Stimulated activated CD4-positive, alpha-beta T cell treated with anti-CD3 and anti-CD28 coated beads, Interleukin-4, amount 100 ng/mL, for 24 hours (primary cell): Measurements from ENCODE around the gene RFX1.
A peak's percentile ranks its signal among the peaks of the same experiment; 100 is the strongest.
"Not testable (repeated sequence)": the region's sequence is repeated elsewhere in the genome, so short reads cannot be mapped to it uniquely, and the experiment has no call there.

Source experiments
- DNase-seq: peaks from one replicate; pipeline ENCODE4 v3.0.0-alpha.2; 2020

Gene RFX1

DNA sequence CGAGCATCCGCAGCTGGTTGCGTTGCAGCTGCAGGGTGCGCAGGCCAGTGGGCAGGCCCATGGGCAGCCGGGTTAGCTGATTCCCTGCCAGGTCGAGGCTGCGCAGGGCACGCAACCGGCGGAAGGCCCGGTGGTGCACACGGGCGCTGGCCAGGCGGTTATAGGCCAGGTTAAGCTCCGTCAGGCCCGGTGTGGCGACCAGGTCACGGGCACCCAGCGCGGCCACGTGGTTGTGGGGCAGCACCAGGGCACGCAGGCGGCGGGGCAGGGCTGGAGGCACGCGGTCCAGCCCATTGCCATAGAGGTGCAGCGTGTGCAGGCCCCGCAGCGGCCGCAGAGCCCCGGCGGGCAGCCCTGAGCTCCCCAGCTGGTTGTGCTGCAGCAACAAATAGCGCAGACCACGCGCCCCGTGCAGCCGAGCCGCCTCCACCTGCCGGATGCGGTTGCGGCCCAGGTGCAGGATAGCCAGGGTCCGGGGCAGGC is 73.2 kb downstream of the RFX1 start:
- no peak for DNase-seq

- DNase-seq = no peak
These were observed 73.9 kb downstream of the RFX1 start for GRCh38 chr19:13932149-13932637.

DNA sequence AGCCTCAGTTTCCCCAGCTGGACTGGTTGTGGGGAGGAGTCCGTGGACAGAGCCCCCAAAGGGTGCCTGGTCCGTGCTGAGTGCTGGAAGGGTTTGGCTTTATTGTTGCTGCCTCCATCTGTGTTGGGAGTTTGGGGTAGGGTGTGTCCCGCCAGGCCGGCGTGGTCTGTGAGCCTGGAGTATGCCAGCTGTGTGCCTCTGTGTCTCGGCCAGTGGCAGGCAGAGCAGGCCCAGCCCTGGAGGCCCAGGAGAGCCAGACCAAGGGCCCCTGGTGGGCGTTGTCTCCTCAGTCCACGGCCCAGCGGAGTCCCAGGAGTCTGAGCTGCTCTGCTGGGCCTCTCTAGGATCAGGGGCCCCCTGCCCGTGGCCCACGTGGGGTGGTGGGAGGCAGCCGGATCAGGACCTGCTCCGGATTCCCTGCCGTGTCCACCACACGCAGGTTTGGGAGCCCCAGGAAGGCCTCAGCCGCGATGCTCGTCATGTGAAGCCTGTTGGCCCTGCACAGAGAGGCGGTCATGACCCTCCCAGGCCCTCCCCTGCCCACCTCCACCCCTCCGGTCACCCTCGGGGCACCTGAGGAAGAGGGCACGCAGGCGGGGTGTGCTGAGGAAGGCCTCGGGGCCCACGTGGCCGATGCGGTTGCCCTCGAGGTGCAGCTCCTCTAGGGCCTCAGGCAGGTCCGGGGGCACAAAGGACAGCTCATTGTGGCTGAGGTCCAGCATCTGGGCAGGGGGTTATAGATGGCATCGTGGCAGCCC is 74.5 kb downstream of the RFX1 start:
- no peak for DNase-seq

DNA sequence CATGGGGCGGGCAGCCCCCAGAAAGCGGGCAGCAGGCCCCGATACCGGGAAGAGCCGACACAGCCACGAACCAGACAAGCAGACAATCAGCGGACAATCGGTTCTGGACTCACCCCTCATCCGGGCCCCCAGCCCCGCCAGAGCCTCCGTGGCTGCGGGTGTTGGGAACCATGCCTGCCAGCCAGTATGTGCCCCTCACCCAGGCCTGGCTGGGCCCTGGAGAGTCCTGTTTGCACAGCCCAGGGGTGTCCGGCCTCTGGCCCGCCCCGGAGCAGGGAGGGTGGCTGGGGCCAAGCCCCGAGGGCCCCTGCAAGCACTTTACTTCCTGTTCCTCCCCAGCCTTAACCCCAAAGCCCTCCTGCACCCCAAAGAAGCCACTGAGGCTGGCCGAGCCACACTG is 75.7 kb downstream of the RFX1 start:
- no peak for DNase-seq

DNA sequence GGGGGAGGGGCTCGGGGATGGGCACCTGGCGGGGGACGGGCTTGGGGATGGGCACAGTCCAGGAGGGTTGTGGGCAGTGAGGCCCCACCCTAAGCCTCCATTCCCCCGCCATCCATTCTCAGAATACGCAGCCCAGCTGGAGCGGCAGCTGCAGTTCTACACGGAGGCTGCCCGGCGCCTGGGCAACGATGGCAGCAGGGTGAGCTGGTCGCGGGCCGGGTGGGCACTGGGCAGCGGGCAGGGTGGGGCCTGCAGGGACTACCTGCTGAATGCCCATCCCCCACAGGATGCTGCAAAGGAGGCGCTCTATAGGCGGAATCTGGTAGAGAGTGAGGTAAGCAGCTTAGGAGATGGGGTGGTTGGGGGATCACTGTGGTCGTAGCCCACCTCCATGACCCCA is 76.2 kb downstream of the RFX1 start:
- DNase-seq = no peak

DNA sequence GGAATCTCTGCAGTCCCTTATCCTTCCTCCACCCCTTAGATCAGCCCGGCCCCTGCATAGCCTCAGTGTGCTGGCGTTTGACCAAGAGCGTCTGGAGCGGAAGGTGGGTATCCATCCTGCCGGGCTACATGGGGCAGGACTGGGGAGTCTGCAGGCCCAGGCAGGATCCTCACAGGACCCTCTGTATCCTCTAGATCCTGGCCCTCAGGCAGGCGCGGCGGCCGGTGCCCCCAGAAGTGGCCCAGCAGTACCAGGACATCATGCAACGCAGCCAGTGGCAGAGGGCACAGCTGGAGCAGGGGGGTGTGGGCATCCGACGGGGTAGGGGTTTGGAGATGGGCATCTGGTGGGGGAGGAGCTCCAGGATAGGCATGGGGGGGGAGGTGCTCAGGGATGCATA is 76.8 kb downstream of the RFX1 start:
- no peak for DNase-seq

DNA sequence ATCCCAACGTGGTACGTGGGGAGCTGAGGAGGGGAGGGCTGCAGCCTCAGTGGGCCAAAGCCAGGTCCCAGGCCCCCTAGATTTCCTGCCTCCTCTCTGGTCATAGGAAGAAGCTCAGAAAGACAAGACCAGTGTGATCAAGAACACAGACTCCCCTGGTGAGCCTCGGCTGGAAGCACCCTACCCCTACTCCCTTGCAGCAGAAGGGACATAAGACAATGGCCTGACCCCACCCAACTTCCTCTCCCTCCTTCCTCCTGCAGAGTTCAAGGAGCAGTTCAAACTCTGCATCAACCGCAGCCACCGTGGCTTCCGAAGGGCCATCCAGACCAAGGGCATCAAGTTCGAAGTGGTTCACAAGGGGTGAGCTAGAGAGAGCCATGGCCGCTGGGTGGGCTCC is 79.4 kb downstream of the RFX1 start:
- no peak for DNase-seq

DNA sequence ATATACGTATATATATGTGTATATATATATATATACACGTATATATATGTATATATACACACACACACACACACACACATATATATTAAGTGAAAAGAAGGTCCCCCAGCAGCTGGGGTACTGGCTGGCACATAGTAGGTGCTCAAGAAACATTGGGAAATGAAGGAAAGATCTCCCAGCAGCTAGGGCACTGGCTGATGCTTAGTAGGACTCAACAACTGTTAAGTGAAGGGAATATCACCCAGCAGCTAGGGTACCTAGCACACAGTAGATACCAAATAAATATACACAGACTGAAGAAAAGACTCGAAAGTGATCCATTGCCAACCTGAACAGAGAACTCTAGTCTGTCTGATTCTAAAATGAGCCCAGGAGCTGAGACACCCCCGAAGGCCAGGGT is 80.1 kb downstream of the RFX1 start:
- no peak for DNase-seq

- DNase-seq = no peak
These were observed 82.7 kb downstream of the RFX1 start for GRCh38 chr19:13923194-13923987.

- DNase-seq = not testable (repeated sequence)
These were observed 84.0 kb downstream of the RFX1 start for GRCh38 chr19:13922118-13922517.

GRCh38 chr19:13920940-13921747 is 85.0 kb downstream of the RFX1 start:
- DNase-seq = peak; percentile 18

- no peak for DNase-seq
These were observed 85.6 kb downstream of the RFX1 start for GRCh38 chr19:13920524-13920923.

DNA sequence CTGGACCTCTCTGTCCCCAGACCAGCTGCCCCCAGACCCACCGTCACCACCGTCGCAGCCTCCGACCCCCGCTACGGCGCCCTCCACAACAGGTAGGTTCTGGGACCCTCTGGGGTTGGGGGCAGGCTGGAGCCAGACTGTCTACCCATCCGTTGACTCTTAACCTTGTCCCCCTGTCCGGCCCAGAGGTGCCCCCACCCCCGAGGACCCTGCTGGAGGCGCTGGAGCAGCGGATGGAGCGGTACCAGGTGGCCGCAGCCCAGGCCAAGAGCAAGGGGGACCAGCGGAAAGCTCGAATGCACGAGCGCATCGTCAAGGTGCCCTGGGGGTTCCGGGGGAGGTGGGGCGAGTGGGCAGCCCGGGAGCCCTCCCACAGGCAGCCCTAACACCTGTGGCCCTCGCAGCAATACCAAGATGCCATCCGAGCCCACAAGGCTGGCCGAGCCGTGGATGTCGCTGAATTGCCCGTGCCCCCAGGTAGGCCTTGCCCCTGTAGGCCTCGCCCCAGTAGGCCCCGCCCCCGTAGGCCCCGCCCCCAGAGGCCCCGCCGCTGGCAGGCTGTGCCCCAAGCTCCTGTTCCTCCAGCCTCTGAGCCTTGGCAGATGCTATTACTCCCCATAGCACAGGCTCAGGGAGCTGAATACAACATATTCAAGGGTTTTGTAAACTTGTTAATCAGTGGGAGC is 87.3 kb downstream of the RFX1 start:
- no peak for DNase-seq

- no peak for DNase-seq
These were observed 88.2 kb downstream of the RFX1 start for GRCh38 chr19:13917888-13918406.

GRCh38 chr19:13914777-13915176 is 91.3 kb downstream of the RFX1 start:
- no peak for DNase-seq

DNA sequence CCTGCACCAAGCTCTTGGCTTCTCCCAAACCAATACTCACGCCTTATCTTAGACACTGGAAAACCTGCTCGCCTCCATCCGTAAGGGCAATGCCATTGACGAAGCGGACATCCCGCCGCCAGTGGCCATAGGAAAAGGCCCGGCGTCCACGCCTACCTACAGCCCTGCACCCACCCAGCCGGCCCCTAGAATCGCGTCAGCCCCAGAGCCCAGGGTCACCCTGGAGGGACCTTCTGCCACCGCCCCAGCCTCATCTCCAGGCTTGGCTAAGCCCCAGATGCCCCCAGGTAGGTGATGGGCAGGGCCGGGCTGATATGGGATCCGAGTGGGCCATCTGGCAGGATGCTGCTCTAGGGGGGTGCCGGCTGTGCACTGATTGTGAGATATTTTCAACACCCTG is 92.8 kb downstream of the RFX1 start:
- no peak for DNase-seq
